NB4 (cell line): ENCODE results near the gene PTPRK.

Experiments
- MAX ChIP-seq: IDR thresholded peaks from 2 replicates; pipeline ENCODE4 v1.6.1; 2011; ENCODE audit warnings: low read depth, low read length
- MYC ChIP-seq: IDR thresholded peaks from 2 replicates; pipeline ENCODE4 v1.6.1; 2011; ENCODE audit warnings: low read depth, low read length
- TF ChIP-seq, protein P1 (sequence below): IDR thresholded peaks from one replicate; pipeline ENCODE4 v1.5.1; 2012; ENCODE audit warnings: low read depth, low read length

GRCh38 chr6:127956260-127956888 lies 564.0 kb downstream of the PTPRK start:
- TF ChIP-seq, protein P1, sequence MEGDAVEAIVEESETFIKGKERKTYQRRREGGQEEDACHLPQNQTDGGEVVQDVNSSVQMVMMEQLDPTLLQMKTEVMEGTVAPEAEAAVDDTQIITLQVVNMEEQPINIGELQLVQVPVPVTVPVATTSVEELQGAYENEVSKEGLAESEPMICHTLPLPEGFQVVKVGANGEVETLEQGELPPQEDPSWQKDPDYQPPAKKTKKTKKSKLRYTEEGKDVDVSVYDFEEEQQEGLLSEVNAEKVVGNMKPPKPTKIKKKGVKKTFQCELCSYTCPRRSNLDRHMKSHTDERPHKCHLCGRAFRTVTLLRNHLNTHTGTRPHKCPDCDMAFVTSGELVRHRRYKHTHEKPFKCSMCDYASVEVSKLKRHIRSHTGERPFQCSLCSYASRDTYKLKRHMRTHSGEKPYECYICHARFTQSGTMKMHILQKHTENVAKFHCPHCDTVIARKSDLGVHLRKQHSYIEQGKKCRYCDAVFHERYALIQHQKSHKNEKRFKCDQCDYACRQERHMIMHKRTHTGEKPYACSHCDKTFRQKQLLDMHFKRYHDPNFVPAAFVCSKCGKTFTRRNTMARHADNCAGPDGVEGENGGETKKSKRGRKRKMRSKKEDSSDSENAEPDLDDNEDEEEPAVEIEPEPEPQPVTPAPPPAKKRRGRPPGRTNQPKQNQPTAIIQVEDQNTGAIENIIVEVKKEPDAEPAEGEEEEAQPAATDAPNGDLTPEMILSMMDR, result no peak
- TF ChIP-seq MAX, result no peak
- no peak for TF ChIP-seq MYC
